Smooth muscle cell (in vitro differentiated cells): ENCODE data around the gene ATF7. TPM values are rescaled to one million over a fixed set of nuclear protein-coding genes. Genes with fewer than 3 reads are reported as not detected.
A peak's percentile ranks its signal among the peaks of the same experiment; 100 is the strongest.

Source experiments
- DNase-seq: peaks from one replicate; lab custom pipeline; 2025; ENCODE audit not compliant: unreplicated experiment; lab: John Stamatoyannopoulos, UW
- H2AFZ ChIP-seq: fragments of 200-600 bp; sonication (generic); 2 replicates; pipeline ENCODE4 v1.6.0; 2016; ENCODE audit warnings: antibody characterized with exemption, low read depth, mild to moderate bottlenecking
- H3F3A ChIP-seq: fragments of 200-600 bp; sonication (generic); 2 replicates; pipeline ENCODE4 v1.6.0; 2017; ENCODE audit warnings: antibody characterized with exemption, low read depth
- H3K27ac ChIP-seq: fragments of 200-600 bp; sonication (generic); 2 replicates; pipeline ENCODE4 v1.5.1; 2016; ENCODE audit warnings: low read depth, mild to moderate bottlenecking
- H3K27me3 ChIP-seq: fragments of 200-600 bp; sonication (generic); 2 replicates; pipeline ENCODE4 v1.6.1; 2016; ENCODE audit warnings: low read depth, mild to moderate bottlenecking
- H3K36me3 ChIP-seq: fragments of 200-600 bp; sonication (generic); 2 replicates; pipeline ENCODE4 v1.5.1; 2016; ENCODE audit warnings: low read depth
- H3K4me1 ChIP-seq: fragments of 200-600 bp; sonication (generic); 2 replicates; pipeline ENCODE4 v1.5.1; 2016; ENCODE audit warnings: low read depth
- H3K4me2 ChIP-seq: fragments of 200-600 bp; sonication (generic); 2 replicates; pipeline ENCODE4 v1.6.0; 2016; ENCODE audit warnings: mild to moderate bottlenecking
- H3K4me3 ChIP-seq: fragments of 200-600 bp; sonication (generic); 2 replicates; pipeline ENCODE4 v1.5.1; 2016; ENCODE audit warnings: mild to moderate bottlenecking
- H3K79me2 ChIP-seq: fragments of 200-600 bp; sonication (generic); 2 replicates; pipeline ENCODE4 v1.6.0; 2016; ENCODE audit warnings: low read depth, mild to moderate bottlenecking
- H3K9ac ChIP-seq: fragments of 200-600 bp; sonication (generic); 2 replicates; pipeline ENCODE4 v1.6.0; 2016; ENCODE audit warnings: low read depth
- H3K9me3 ChIP-seq: fragments of 200-600 bp; sonication (generic); replicated peaks from 2 replicates; pipeline ENCODE4 v1.5.1; 2016; ENCODE audit warnings: low read depth
- H4K20me1 ChIP-seq: fragments of 200-600 bp; sonication (generic); 2 replicates; pipeline ENCODE4 v1.6.0; 2016; ENCODE audit warnings: low read depth
- CTCF ChIP-seq: fragments of 200-600 bp; sonication (generic); IDR thresholded peaks from 2 replicates; pipeline ENCODE4 v1.5.1; 2017; ENCODE audit warnings: borderline replicate concordance, mild to moderate bottlenecking, antibody characterized with exemption; ENCODE audit not compliant: insufficient read depth, poor library complexity, severe bottlenecking
- WGBS: methylation state at CpG from one replicate; pipeline ENCODE4 v1.1.7; 2016; ENCODE audit warnings: low lambda C conversion rate; 5-methylcytosine and 5-hydroxymethylcytosine counted together
- polyA plus RNA-seq: library from polyadenylated mRNA; unstranded; fragments of >200 nt; fragmentation: Nextera tagmentation; extraction: Ambion mirVana; gene quantifications from 2 replicates; pipeline ENCODE4 v1.2.1, GENCODE V29; 2016
- total RNA-seq: library from RNA; depleted of rRNA; stranded (reverse); fragments of >200 nt; gene quantifications from 2 replicates; pipeline ENCODE4 v1.2.3, GENCODE V29; 2014

The ATF7 gene
- total RNA-seq (19.9 and 28.5 TPM in 2 replicates), polyA plus RNA-seq (15.2 and 19.0 TPM in 2 replicates)

GRCh38 chr12:53625946-53626701 is at the start of gene ATF7:
Gene ATF7, minus strand, starts transcription at chr12:53626382. Its CDS starts 25,382 bp downstream, at chr12:53601000.
- Histone ChIP-seq H3K4me3 (peak within 1 kb of the TSS; percentile 81), H3K36me3 (no peaks in the 10 kb centered on the region), H3K4me1 (peaks cover 31% of the 10 kb centered on the region), H2AFZ (peak within 1 kb of the TSS; percentile 92), H3F3A (no peaks in the 10 kb centered on the region), H3K79me2 (peaks cover 46% of the 10 kb centered on the region), H3K9ac (peak within 1 kb of the TSS; percentile 97), H3K27ac (peak within 1 kb of the TSS; percentile 93), H3K27me3 (no peaks in the 10 kb centered on the region), H4K20me1 (peaks cover 19% of the 10 kb centered on the region), H3K9me3 (no peaks in the 10 kb centered on the region), H3K4me2 (peak within 1 kb of the TSS; percentile 93)
- WGBS: under 1% methylated on average over 46 of the region's 48 CpGs
- no peak for TF ChIP-seq CTCF
- DNase-seq: peak; percentile 99

- H3K36me3 ChIP-seq: peaks cover 3% of the 10 kb centered on the region
- H2AFZ ChIP-seq: peak overlapping the region; percentile 92
- 58% methylated on average over 8 of the region's 8 CpGs for WGBS
- H3K79me2 ChIP-seq: peaks cover 21% of the 10 kb centered on the region
- H4K20me1 ChIP-seq: peaks cover 4% of the 10 kb centered on the region
- peak overlapping the region; percentile 94 for H3K4me2 ChIP-seq
- no peak for TF ChIP-seq CTCF
- H3K4me1 ChIP-seq: peaks cover 35% of the 10 kb centered on the region
- peak overlapping the region; percentile 66 for H3K9ac ChIP-seq
- H3K27ac ChIP-seq: peak overlapping the region; percentile 36
- no peaks in the 10 kb centered on the region for H3K9me3 ChIP-seq
- peak overlapping the region; percentile 64 for H3K4me3 ChIP-seq
- DNase-seq: no peak
- H3F3A ChIP-seq: peaks cover 11% of the 10 kb centered on the region
- H3K27me3 ChIP-seq: peaks cover 9% of the 10 kb centered on the region
Measured at GRCh38 chr12:53674977-53675700, 49.0 kb upstream of the ATF7 start.

- no peak overlapping the region for H3K27ac ChIP-seq
- H3K4me1 ChIP-seq: peaks cover 7% of the 10 kb centered on the region
- H3K36me3 ChIP-seq: peaks cover 20% of the 10 kb centered on the region
Measured at GRCh38 chr12:53670971-53671370, 44.8 kb upstream of the ATF7 start.

More at GRCh38 chr12:53670971-53671370, 44.8 kb upstream of the ATF7 start:
- no peak for DNase-seq
- no peak overlapping the region for H2AFZ ChIP-seq
- H3K79me2 ChIP-seq: peaks cover 21% of the 10 kb centered on the region
- no peaks in the 10 kb centered on the region for H3K27me3 ChIP-seq
- no peak overlapping the region for H3K4me3 ChIP-seq
- H3K9ac ChIP-seq: no peak overlapping the region
- no peaks in the 10 kb centered on the region for H3K9me3 ChIP-seq
- peaks cover 11% of the 10 kb centered on the region for H4K20me1 ChIP-seq
- no peak overlapping the region for H3K4me2 ChIP-seq
- TF ChIP-seq CTCF: no peak
- no peaks in the 10 kb centered on the region for H3F3A ChIP-seq
